Measurements from ENCODE around the gene S100A1. TPM values are rescaled to one million over a fixed set of nuclear protein-coding genes. Genes with fewer than 3 reads are reported as not detected.
A peak's percentile ranks its signal among the peaks of the same experiment; 100 is the strongest.

Gene S100A1
- polyA plus RNA-seq, 3 donors, result 21.0 to 29.1 (median 26.7) TPM

DNA sequence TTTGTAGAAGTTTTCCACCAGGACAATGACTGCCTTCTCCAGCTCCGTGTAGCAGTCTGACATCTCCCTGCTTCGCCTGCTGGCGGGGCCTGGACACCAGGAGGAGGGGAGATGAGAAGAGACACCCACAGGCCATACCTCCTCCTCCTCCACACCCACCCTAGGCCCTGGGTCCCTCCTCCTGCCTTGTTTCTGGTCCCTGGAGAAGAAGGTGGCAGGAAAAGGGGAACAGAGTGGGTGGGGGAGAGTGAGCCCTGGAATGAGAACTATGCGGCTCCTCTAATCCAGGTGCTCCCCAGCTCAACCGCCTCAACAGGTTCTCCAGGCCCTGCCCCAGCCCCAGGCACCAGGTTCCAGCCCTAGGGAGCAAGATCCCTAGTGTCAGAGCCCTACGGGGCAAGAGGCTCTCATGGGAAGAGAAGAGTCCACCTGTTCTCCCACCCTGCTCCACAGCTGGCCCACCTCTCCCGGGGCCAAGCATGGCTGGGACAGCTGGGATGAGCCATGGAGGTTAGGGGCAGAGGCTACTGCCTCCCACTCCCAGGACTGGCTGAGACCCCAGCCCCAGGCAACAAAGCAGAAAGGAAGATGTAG, 20.0 kb upstream of the S100A1 start:
- no peak for DNase-seq

- DNase-seq, result peak; percentile 60
These were observed 19.3 kb upstream of the S100A1 start for GRCh38 chr1:153608742-153609584.

DNA sequence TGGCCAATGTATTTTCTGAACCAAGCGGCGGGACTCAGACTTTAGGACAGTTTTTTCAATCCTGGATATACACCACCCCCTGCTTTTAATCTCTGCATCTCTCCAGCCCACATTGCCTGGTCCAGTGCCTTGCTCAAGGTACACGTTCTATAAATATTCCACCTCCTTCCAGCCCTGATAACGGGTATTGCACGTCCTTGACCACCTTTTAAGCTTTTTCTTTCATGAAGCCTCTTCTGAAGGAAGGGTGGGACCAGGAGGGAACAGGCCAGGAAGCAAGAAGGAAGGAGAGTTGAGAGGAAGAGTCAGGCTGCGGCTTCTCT, 18.7 kb upstream of the S100A1 start:
- DNase-seq, result no peak

- DNase-seq, result no peak
These were observed 17.9 kb upstream of the S100A1 start for GRCh38 chr1:153610334-153610733.

GRCh38 chr1:153610811-153611301, 17.4 kb upstream of the S100A1 start:
- no peak for DNase-seq

GRCh38 chr1:153611356-153611755, 16.9 kb upstream of the S100A1 start:
- DNase-seq, result no peak

GRCh38 chr1:153612111-153612754, 16.0 kb upstream of the S100A1 start:
- DNase-seq, result no peak

GRCh38 chr1:153612755-153613331, 15.4 kb upstream of the S100A1 start, which contains the start of gene S100A16:
S100A16 (minus strand) TSS chr1:153613137; CDS start chr1:153608151, 4,986 bp downstream.
- DNase-seq, result no peak

GRCh38 chr1:153613406-153613805, 14.8 kb upstream of the S100A1 start:
- no peak for DNase-seq

DNA sequence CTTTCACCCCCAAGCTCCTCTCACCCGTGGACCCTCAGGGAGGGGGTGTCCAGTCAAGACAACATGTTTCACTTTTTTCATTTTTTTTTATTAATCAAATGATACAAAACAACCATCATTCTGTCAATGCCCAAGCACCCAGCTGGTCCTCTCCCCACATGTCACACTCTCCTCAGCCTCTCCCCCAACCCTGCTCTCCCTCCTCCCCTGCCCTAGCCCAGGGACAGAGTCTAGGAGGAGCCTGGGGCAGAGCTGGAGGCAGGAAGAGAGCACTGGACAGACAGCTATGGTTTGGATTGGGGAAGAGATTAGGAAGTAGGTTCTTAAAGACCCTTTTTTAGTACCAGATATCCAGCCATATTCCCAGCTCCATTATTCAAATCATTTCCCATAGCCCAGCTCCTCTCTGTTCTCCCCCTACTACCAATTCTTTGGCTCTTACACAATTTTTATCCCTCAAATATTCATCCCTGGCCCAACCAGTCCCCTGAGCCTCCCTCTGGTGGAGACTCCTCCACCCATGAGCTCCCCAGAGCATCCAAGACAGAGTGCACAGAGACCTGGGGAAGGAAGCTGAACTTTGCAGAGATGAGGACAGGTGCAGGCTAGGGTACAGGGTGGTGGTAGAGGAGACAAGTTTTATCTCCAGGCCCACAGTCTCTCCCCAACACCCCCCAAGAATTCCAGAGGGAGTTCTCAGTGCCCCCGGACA, 13.9 kb upstream of the S100A1 start:
- DNase-seq, result no peak

GRCh38 chr1:153614906-153615305, 13.3 kb upstream of the S100A1 start:
- no peak for DNase-seq

DNA sequence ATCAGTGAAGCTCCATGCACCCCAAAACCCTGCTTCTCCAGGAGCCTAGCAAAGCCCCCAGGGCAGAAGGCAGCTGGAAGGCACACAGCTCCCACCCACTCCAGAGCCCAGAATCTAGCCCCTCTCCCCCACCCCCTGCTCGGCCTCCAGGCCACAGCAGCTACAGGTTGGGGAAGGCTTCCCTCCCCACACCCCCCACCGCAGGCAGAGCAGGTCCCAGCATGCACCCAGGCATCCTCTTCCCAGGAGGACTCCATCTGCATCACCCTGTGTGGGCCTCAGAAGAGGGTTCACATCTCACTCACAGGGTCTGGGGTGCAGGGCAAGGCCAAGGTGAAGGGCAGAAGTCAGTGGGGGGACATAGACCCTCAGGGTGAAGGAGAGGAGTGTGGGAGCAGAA, 12.8 kb upstream of the S100A1 start:
- no peak for DNase-seq

- no peak for DNase-seq
These were observed 11.9 kb upstream of the S100A1 start, which contains the start of gene S100A14 for GRCh38 chr1:153616144-153616916. S100A14 (minus strand) TSS chr1:153616325; CDS start chr1:153615858, 467 bp downstream.

GRCh38 chr1:153616917-153617311, 11.3 kb upstream of the S100A1 start:
- DNase-seq, result no peak

GRCh38 chr1:153617663-153618062, 10.6 kb upstream of the S100A1 start:
- peak; percentile 64 for DNase-seq

DNA sequence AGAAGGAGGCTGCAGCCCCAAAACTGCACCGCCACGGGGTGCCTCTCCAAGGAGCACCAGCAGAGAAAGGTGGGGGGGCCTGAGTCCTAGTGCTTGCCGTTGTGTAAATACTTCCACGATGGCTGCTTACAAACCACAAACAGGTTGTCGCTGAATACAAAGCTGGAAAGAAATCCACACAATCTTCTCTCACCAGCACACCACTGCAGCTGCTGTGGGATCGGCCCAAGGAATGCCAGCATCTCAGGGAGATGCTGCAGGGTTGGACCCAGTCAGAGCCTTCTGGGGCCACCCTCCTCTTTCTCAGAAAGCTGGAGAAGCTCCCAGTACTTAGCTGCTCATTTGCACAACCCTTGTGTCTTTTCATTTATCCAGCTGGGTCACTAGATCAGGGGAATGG, 9.1 kb upstream of the S100A1 start:
- DNase-seq, result no peak

DNA sequence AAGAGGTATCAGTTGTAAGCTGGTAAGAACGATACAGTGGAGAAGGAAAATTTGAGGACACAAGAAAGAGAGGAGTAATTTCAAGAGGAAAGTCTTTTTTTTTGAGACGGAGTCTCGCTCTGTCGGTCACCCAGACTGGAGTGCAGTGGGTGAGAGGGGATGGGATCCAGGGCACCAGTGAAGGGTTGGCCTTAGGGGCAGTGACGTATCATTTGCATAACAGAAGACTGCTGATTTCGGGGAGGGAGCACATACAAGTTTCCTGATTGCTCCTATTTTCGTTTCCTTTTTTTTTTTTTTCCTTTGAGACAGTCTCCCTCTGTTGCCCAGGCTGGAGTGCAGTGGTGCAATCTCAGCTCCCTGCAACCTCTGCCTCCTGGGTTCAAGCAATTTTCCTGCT, 5.1 kb upstream of the S100A1 start:
- DNase-seq, result no peak

DNA sequence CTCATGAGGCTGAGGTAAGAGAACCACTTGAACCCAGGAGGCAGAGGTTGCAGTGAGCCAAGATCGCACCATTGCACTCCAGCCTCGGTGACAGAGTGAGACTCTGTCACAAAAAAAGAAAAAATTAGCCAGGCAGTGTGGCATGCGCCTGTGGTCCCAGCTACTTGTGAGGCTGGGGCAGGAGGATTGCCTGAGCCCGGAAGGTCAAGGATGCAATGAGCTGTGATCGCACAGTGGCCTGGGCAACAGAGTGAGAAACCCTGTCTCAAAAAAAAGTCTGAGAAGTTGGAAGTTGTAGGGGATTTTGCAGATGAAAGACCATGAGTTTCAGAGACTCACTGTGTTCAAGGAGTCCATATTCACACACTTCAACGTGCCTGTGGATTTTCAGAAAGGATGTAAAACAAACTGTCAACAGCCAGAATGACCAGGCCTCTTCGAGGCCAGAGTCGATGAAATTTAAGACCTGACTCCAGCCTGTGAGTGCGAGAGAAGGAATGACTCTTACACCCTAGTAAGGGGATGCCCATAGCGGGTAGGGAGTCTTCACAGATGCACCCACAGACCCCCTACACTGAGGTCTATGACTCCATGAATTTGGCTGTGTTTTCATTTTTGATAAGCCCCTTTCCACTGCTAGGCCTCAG, 3.1 kb upstream of the S100A1 start:
- DNase-seq, result no peak

DNA sequence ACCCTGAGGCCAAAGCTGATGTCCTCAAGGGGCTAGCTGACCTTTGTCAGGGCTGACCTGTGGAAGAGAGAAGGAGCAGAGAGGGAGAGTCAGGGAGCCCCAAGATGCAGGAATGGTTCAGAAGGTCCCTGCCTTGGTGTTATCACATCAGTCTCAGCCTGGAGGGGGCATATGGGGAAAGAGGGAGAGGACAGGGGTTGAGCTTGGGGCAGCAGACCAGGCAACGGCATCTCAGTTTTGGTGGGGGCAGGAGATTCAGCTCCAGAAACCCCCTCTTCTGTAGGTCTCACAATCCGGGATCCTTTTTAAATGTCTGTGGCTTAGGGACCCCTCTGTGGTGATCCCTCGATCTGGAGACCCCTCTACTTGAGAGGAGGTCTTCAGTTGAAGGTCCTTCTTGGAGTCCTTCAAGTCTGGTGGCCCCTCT, 1.7 kb upstream of the S100A1 start:
- DNase-seq, result no peak
